HFF-Myc (cell line): ENCODE data around the gene TCFL5.
A peak's percentile ranks its signal among the peaks of the same experiment; 100 is the strongest.

Experiments
- DNase-seq: peaks from one replicate; pipeline ENCODE4 v3.0.0-alpha.2; 2011; ENCODE audit warnings: low read depth; ENCODE audit errors: extremely low read depth
- H3K4me3 ChIP-seq: replicated peaks from 2 replicates; pipeline ENCODE4 v1.5.1; 2011; ENCODE audit warnings: low read depth, mild to moderate bottlenecking, control low read depth, low read length
- TF ChIP-seq, protein P1 (sequence below): IDR thresholded peaks from 2 replicates; pipeline ENCODE4 v1.5.1; 2012; ENCODE audit warnings: mild to moderate bottlenecking, low read depth, low read length, control low read depth; ENCODE audit errors: missing control alignments

TCFL5 gene

DNA sequence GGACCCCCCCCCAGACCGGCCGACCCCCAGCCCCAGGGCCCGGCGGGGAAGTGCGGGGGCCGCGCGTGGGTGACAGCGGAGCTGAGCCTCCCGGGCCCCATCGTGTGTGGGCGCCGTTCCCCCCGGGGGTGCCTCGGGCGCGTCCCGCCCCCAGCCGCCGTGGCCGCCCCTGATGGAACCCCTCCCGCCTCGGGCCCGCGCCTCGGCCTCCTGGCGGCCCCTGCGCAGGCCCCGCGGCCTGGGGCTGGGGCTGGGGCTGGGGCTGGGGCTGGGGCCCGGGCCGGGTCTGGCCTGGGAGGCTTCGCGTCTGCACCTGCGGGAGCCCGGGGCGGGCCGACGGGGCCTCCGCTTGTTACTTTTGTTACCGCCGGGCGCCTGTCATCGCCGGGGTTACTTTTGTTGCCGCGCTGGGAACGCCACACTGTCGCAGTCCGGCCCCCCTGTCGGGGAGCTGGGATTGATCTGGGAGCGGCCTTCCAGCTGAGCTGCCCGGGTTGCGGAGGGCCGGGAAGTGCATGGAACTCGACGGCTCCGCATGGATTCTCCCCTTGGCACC lies 56.4 kb downstream of the TCFL5 start:
- peak overlapping the region; percentile 75 for H3K4me3 ChIP-seq
- DNase-seq = no peak
- TF ChIP-seq, protein P1, sequence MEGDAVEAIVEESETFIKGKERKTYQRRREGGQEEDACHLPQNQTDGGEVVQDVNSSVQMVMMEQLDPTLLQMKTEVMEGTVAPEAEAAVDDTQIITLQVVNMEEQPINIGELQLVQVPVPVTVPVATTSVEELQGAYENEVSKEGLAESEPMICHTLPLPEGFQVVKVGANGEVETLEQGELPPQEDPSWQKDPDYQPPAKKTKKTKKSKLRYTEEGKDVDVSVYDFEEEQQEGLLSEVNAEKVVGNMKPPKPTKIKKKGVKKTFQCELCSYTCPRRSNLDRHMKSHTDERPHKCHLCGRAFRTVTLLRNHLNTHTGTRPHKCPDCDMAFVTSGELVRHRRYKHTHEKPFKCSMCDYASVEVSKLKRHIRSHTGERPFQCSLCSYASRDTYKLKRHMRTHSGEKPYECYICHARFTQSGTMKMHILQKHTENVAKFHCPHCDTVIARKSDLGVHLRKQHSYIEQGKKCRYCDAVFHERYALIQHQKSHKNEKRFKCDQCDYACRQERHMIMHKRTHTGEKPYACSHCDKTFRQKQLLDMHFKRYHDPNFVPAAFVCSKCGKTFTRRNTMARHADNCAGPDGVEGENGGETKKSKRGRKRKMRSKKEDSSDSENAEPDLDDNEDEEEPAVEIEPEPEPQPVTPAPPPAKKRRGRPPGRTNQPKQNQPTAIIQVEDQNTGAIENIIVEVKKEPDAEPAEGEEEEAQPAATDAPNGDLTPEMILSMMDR = no peak

- H3K4me3 ChIP-seq = peak within 1 kb of the TSS; percentile 75
- TF ChIP-seq, protein P1 = no peak
- no peak for DNase-seq
These were observed 56.9 kb downstream of the TCFL5 start, which contains the start of gene OGFR for GRCh38 chr20:62804627-62805154. Gene OGFR (plus strand): TSS chr20:62804835. CDS start chr20:62804860, 25 bp downstream.

GRCh38 chr20:62804021-62804626 lies 57.5 kb downstream of the TCFL5 start:
- H3K4me3 ChIP-seq = peak overlapping the region; percentile 75
- DNase-seq = no peak
- TF ChIP-seq, protein P1 = peak; percentile 4

GRCh38 chr20:62802026-62802712 lies 59.5 kb downstream of the TCFL5 start:
- H3K4me3 ChIP-seq = no peak overlapping the region
- TF ChIP-seq, protein P1 = no peak
- no peak for DNase-seq

- no peak for DNase-seq
- H3K4me3 ChIP-seq = no peak overlapping the region
- TF ChIP-seq, protein P1 = no peak
These were observed 60.2 kb downstream of the TCFL5 start for GRCh38 chr20:62801284-62802010.
